Lung (tissue), 12 donors: ENCODE results near the gene ZNF236. TPM values are rescaled to one million over a fixed set of nuclear protein-coding genes. Genes with fewer than 3 reads are reported as not detected.

ENCODE experiments used
- ATAC-seq: fragments of 200-7000 bp; cut with Tn5 transposase; one replicate; pipeline ENCODE4 v1.9.1; 2020; ENCODE audit warnings: moderate number of reproducible peaks; ENCODE audit not compliant: insufficient read depth, low FRiP score
- DNase-seq, 3 donors: peaks; one replicate each; pipeline ENCODE4 v3.0.0-alpha.2; 2013 to 2017
- H3K27ac ChIP-seq, 2 donors: one replicate each; pipeline ENCODE4 v1.5.1; 2013; ENCODE audit warnings: mild to moderate bottlenecking in 2 of 2, moderate library complexity in 2 of 2, control low read depth in 1 of 2, inconsistent platforms in 1 of 2, low read depth in 1 of 2, low read length in 1 of 2
- H3K27me3 ChIP-seq, 3 donors: one replicate each; pipeline ENCODE4 v1.5.1; 2013; ENCODE audit warnings: low read length in 2 of 3; ENCODE audit not compliant: control insufficient read depth in 3 of 3, insufficient read depth in 3 of 3
- H3K36me3 ChIP-seq, 4 donors: one replicate each; pipeline ENCODE4 v1.5.1; 2013; ENCODE audit warnings: low read length in 4 of 4, mild to moderate bottlenecking in 1 of 4, moderate library complexity in 1 of 4; ENCODE audit not compliant: control insufficient read depth in 4 of 4, insufficient read depth in 4 of 4
- H3K4me1 ChIP-seq, 5 donors: one replicate each; pipeline ENCODE4 v1.5.1; 2013; ENCODE audit warnings: low read length in 5 of 5, mild to moderate bottlenecking in 2 of 5, moderate library complexity in 1 of 5; ENCODE audit not compliant: control insufficient read depth in 5 of 5, insufficient read depth in 5 of 5
- H3K4me3 ChIP-seq: one replicate; pipeline ENCODE4 v1.5.1; 2013; ENCODE audit warnings: mild to moderate bottlenecking, control low read depth, moderate library complexity
- H3K9ac ChIP-seq, 2 donors: one replicate each; pipeline ENCODE4 v1.5.1; 2013; ENCODE audit warnings: low read length in 2 of 2, control low read depth in 1 of 2; ENCODE audit not compliant: insufficient read depth in 1 of 2
- H3K9me3 ChIP-seq, 4 donors: one replicate each; pipeline ENCODE4 v1.5.1; 2013; ENCODE audit warnings: low read length in 3 of 4, mild to moderate bottlenecking in 1 of 4, moderate library complexity in 1 of 4; ENCODE audit not compliant: control insufficient read depth in 4 of 4, insufficient read depth in 3 of 4
- WGBS, 2 donors: extraction: QIAGEN DNeasy Blood & Tissue Kit; methylation state at CpG; one replicate each; pipeline ENCODE4 v1.1.7; 2013; 5-methylcytosine and 5-hydroxymethylcytosine counted together
- polyA plus RNA-seq, 2 donors: library from polyadenylated mRNA; stranded (reverse); fragments of 200-250 nt; gene quantifications; one replicate each; pipeline ENCODE4 v1.2.1, GENCODE V29; 2013
- total RNA-seq, 2 donors: library from RNA; depleted of rRNA in 1 of 2; stranded (reverse); fragments of >200 nt in 1 of 2; gene quantifications; one replicate each; pipeline ENCODE4 v1.2.1, GENCODE V29; 2014 to 2021
- TF ChIP-seq, protein P1 (sequence below): IDR thresholded peaks from 2 replicates; pipeline ENCODE4 v1.5.1; 2012; ENCODE audit warnings: mild to moderate bottlenecking; ENCODE audit errors: control extremely low read depth, extremely low read depth
- donor health status: control.
- donor health status: control.
- donor health status: Bipolar disorder and iron deficiency.
- donor health status: healthy.
- donor health status: DM: yes; HTN: yes; CAD: no.

ZNF236 gene
- total and polyA plus RNA-seq, 4 donors, result 2.4 to 23.1 (median 8.8) TPM

DNA sequence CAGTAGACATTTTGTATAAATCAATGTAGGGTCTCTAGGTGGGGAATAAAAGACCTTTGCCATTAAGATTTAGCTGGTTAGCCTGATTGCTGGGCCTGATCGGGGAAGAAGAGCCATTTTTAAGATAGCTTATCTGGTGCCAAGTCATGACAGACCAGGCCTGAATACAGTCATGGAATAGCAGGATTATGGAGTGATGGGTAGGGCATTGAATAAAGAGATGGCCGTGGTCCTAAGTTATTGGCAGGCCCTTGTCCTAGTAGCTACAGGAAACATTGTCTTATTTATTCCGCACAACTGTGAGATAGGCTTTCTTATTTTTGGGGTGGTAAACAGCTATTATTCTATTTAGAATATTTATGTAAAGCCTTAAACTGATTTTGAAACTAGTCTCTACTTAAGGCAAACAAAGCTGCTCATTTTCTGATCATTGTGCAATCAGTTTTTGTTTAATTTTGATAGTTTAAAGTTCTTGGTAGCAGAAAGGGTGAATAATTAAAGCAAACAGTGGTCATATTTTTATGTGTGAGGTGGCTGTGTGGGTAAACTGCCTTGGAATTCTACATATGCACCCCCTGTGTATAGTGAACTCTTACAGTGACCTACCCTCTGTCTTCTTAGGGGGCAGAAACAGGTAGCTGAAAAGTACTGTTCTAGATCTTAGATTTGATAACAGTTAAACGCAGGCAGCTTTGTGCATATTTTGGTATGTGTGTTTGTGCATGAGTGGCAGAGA lies 22.6 kb downstream of the ZNF236 start:
- Histone ChIP-seq H3K9ac (no peak overlapping the region), H3K36me3 (no peaks in the 10 kb centered on the region), H3K9me3 (no peaks in the 10 kb centered on the region), H3K4me3 (no peak overlapping the region), H3K27me3 (no peaks in the 10 kb centered on the region), H3K27ac (peak overlapping the region in 1 of 2 donors; percentile 31), H3K4me1 (peaks cover 0 to 14% (median 2%) of the 10 kb centered on the region in 5 donors)
- DNase-seq (peak in 1 of 3 donors; percentile 9), ATAC-seq (no peak)
- TF ChIP-seq, protein P1, sequence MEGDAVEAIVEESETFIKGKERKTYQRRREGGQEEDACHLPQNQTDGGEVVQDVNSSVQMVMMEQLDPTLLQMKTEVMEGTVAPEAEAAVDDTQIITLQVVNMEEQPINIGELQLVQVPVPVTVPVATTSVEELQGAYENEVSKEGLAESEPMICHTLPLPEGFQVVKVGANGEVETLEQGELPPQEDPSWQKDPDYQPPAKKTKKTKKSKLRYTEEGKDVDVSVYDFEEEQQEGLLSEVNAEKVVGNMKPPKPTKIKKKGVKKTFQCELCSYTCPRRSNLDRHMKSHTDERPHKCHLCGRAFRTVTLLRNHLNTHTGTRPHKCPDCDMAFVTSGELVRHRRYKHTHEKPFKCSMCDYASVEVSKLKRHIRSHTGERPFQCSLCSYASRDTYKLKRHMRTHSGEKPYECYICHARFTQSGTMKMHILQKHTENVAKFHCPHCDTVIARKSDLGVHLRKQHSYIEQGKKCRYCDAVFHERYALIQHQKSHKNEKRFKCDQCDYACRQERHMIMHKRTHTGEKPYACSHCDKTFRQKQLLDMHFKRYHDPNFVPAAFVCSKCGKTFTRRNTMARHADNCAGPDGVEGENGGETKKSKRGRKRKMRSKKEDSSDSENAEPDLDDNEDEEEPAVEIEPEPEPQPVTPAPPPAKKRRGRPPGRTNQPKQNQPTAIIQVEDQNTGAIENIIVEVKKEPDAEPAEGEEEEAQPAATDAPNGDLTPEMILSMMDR, result no peak
- WGBS, 2 donors, result 74 to 90% methylated on average over 4 of the region's 4 CpGs

DNA sequence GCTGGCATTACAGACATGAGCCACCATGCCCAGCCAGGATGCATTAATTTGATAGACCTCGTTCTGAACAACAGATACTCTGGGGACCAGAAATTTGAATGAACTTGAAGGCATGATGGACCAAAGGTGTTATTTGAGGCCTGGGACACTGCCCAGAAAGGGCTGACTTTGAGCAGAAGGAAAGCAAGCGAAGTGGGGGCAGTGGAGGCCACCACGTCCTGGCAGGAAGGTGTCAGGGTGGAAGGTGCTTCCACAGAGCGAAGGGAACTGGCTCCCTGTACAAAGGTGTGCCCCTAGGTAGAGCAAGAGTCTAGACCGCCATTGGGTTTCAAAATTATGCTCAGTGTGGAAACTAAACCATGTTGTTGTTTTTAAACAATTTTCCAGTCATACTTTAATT lies 23.9 kb downstream of the ZNF236 start:
- Histone ChIP-seq H3K27ac (no peak overlapping the region), H3K27me3 (no peaks in the 10 kb centered on the region)
- WGBS, 2 donors, result 91 to 92% methylated on average over 5 of the region's 5 CpGs

DNA sequence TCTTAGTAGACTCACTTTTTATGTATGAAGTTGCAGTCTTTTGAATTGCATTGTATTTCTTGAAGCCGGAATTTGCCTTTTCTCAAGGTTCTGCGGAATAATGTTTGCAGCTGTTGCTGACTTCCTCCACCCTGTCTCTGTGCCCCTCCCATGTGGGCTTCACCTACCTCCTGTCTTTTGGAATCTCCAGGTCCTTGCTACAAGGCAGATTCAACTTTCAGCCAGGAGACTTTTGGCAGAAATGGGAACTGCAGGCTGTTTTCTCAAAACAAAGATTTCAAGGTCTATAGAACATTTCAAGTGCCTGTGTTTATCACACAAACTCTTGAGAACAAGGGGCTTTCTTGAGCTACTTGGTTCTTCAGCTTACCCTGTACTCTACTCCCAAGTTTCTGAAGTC lies 25.6 kb downstream of the ZNF236 start:
- DNase-seq (peak in 1 of 3 donors; percentile 8), ATAC-seq (no peak)
- H3K36me3 ChIP-seq, result peaks cover 0 to 7% (median 3%) of the 10 kb centered on the region in 4 donors
- H3K27ac ChIP-seq, result no peak overlapping the region
- H3K9ac ChIP-seq, result no peak overlapping the region
- H3K4me3 ChIP-seq, result no peak overlapping the region
- H3K27me3 ChIP-seq, result no peaks in the 10 kb centered on the region
- 57 to 62% methylated on average over 2 of the region's 2 CpGs for WGBS, 2 donors
- TF ChIP-seq, protein P1, result no peak
- H3K9me3 ChIP-seq, result no peaks in the 10 kb centered on the region
- peaks cover 0 to 14% (median 2%) of the 10 kb centered on the region in 5 donors for H3K4me1 ChIP-seq

More for the DNA sequence above, 23.9 kb downstream of the ZNF236 start:
- H3K4me3 ChIP-seq, result no peak overlapping the region
- no peaks in the 10 kb centered on the region for H3K36me3 ChIP-seq
- DNase-seq (no peak), ATAC-seq (no peak)
- TF ChIP-seq, protein P1, result no peak
- H3K4me1 ChIP-seq, result peaks cover 0 to 14% (median 2%) of the 10 kb centered on the region in 5 donors
- no peak overlapping the region for H3K9ac ChIP-seq
- no peaks in the 10 kb centered on the region for H3K9me3 ChIP-seq
